GM12878 (cell line): Measurements from ENCODE around the gene NOS1AP. TPM values are rescaled to one million over a fixed set of nuclear protein-coding genes. Genes with fewer than 3 reads are reported as not detected.

Experiments used
- ATAC-seq: fragments of 200-7000 bp; cut with Tn5 transposase; 3 replicates; pipeline ENCODE4 v1.9.1; 2020; ENCODE audit warnings: mild to moderate bottlenecking, moderate library complexity
- BruUV-seq: library from RNA; stranded (reverse); fragments of 400-500 nt; replicated peaks from 2 replicates; lab custom pipeline; 2021; lab: Mats Ljungman, UMichigan
- CTCF ChIA-PET: fragments of 300-600 bp; sonication (Branson Sonifier 250); formaldehyde crosslinking; extraction: SDS; loops from one replicate; lab custom pipeline; 2021; ENCODE audit warnings: inconsistent platforms; lab: Yijun Ruan, JAX
- POLR2A ChIA-PET: fragments of 350-600 bp; formaldehyde crosslinking; extraction: SDS; loops from one replicate; lab custom pipeline; 2021; ENCODE audit warnings: inconsistent platforms; lab: Charles Lee
- RAD21 ChIA-PET: fragments of 300-600 bp; sonication (Branson Sonifier 250); formaldehyde crosslinking; loops from one replicate; lab custom pipeline; 2023; ENCODE audit warnings: antibody characterized with exemption; ENCODE audit not compliant: unreplicated experiment; lab: Charles Lee
- SMC1A ChIA-PET: fragments of 300-600 bp; sonication (Branson Sonifier 250); formaldehyde crosslinking; loops from one replicate; lab custom pipeline; 2023; ENCODE audit not compliant: unreplicated experiment, uncharacterized antibody; lab: Charles Lee
- DNase-seq: peaks from one replicate; pipeline ENCODE4 v3.0.0-alpha.2; 2011; ENCODE audit warnings: low read depth, low spot score
- FAIRE-seq: peaks from 3 replicates; lab custom pipeline; 2011; peaks lifted over from hg19 to GRCh38; lab: Jason Lieb, UNC
- H2AFZ ChIP-seq: 2 replicates; pipeline ENCODE4 v1.6.0; 2011; ENCODE audit warnings: low read depth, low read length, control low read depth; ENCODE audit not compliant: control insufficient read depth
- H3K27ac ChIP-seq: 2 replicates; pipeline ENCODE4 v1.5.1; 2011; ENCODE audit warnings: control low read depth; ENCODE audit not compliant: control insufficient read depth, insufficient read depth
- H3K27me3 ChIP-seq, 2 experiments: replicated peaks in 1 of 2; 2 replicates each; pipeline versions ENCODE4 v1.6.0 to v1.6.1; 2011; ENCODE audit warnings: low read length in 1 of 2; ENCODE audit not compliant: control insufficient read depth in 2 of 2, insufficient read depth in 2 of 2
- H3K36me3 ChIP-seq, 2 experiments: 2 replicates each; pipeline ENCODE4 v1.5.1; 2011; ENCODE audit warnings: low read length in 1 of 2; ENCODE audit not compliant: control insufficient read depth in 2 of 2, insufficient read depth in 2 of 2
- H3K4me1 ChIP-seq: 2 replicates; pipeline ENCODE4 v1.6.1; 2011; ENCODE audit warnings: mild to moderate bottlenecking, low read length, moderate library complexity, mixed read lengths; ENCODE audit not compliant: control insufficient read depth, insufficient read depth
- H3K4me2 ChIP-seq: 2 replicates; pipeline ENCODE4 v1.6.0; 2011; ENCODE audit warnings: control low read depth; ENCODE audit not compliant: control insufficient read depth, insufficient read depth
- H3K4me3 ChIP-seq: fragments of 200-600 bp; sonication (generic); 2 replicates; pipeline ENCODE4 v1.5.1; 2016
- H3K79me2 ChIP-seq: 2 replicates; pipeline ENCODE4 v1.6.0; 2011; ENCODE audit warnings: low read length; ENCODE audit not compliant: control insufficient read depth, insufficient read depth
- H3K9ac ChIP-seq: 2 replicates; pipeline ENCODE4 v1.8.0; 2011; ENCODE audit warnings: low read length, control low read depth, mixed read lengths; ENCODE audit not compliant: control insufficient read depth, insufficient read depth
- H3K9me3 ChIP-seq: replicated peaks from 3 replicates; pipeline ENCODE4 v1.5.1; 2011; ENCODE audit warnings: mild to moderate bottlenecking, low read length; ENCODE audit not compliant: control insufficient read depth, insufficient read depth
- H4K20me1 ChIP-seq: 2 replicates; pipeline ENCODE4 v1.6.0; 2011; ENCODE audit not compliant: control insufficient read depth, insufficient read depth
- BHLHE40 ChIP-seq, 2 experiments: fragments of 450-650 bp in 1 of 2; IDR thresholded peaks; 2 replicates each; pipeline ENCODE4 v1.6.1; 2011 to 2017; ENCODE audit warnings: low read depth in 2 of 2, borderline replicate concordance in 1 of 2, improper control_type of control experiment in 1 of 2, low read length in 1 of 2, mild to moderate bottlenecking in 1 of 2
- BRCA1 ChIP-seq: IDR thresholded peaks from 2 replicates; pipeline ENCODE4 v1.6.1; 2011; ENCODE audit warnings: low read depth, low read length, improper control_type of control experiment
- CBFB ChIP-seq: IDR thresholded peaks from 2 replicates; pipeline ENCODE4 v1.6.1; 2016; ENCODE audit warnings: antibody characterized with exemption, low read depth
- HDGF ChIP-seq: fragments of 450-650 bp; IDR thresholded peaks from 2 replicates; pipeline ENCODE4 v1.6.1; 2016; ENCODE audit warnings: antibody characterized with exemption
- SIN3A ChIP-seq: IDR thresholded peaks from 2 replicates; pipeline ENCODE4 v1.6.1; 2012; ENCODE audit warnings: low read depth, low read length, improper control_type of control experiment
- SPI1 ChIP-seq: IDR thresholded peaks from 2 replicates; pipeline ENCODE4 v1.6.1; 2011; ENCODE audit warnings: low read depth, mild to moderate bottlenecking, low read length, moderate library complexity, borderline replicate concordance; ENCODE audit not compliant: insufficient read depth
- SUPT20H ChIP-seq: IDR thresholded peaks from 2 replicates; pipeline ENCODE4 v1.6.1; 2011; ENCODE audit warnings: low read depth, mild to moderate bottlenecking, low read length, moderate library complexity, borderline replicate concordance; ENCODE audit not compliant: control insufficient read depth
- SUZ12 ChIP-seq: fragments of 200-600 bp; sonication (generic); IDR thresholded peaks from one replicate; pipeline ENCODE4 v1.6.1; 2018; ENCODE audit warnings: antibody characterized with exemption, mild to moderate bottlenecking; ENCODE audit not compliant: unreplicated experiment
- YY1 ChIP-seq: IDR thresholded peaks from 2 replicates; pipeline ENCODE4 v1.6.1; 2011; ENCODE audit warnings: low read depth, mild to moderate bottlenecking, low read length
- ZBTB4 ChIP-seq: fragments of 450-650 bp; formaldehyde crosslinking; IDR thresholded peaks from 2 replicates; pipeline ENCODE4 v1.4.0; 2022; ENCODE audit warnings: mild to moderate bottlenecking, moderate library complexity
- ZNF217 ChIP-seq: fragments of 450-650 bp; IDR thresholded peaks from 2 replicates; pipeline ENCODE4 v1.6.1; 2017; ENCODE audit warnings: antibody characterized with exemption, mild to moderate bottlenecking
- WGBS: methylation state at CpG from one replicate; pipeline ENCODE4 v1.1.6; 2016; ENCODE audit warnings: low lambda C conversion rate; ENCODE audit not compliant: insufficient replicate concordance, insufficient coverage; ENCODE audit errors: missing lambda C conversion rate; 5-methylcytosine and 5-hydroxymethylcytosine counted together
- in situ Hi-C: fragments of 300-500 bp; cut with MboI; formaldehyde crosslinking; loops from 9 replicates; pipeline ENCODE4 v1.14.3; 2018; ENCODE audit warnings: mixed read lengths
- intact Hi-C: fragments of 100-400 bp; cut with micrococcal nuclease; formaldehyde crosslinking; loops from one replicate; pipeline ENCODE4 v1.14.2; 2022; ENCODE audit not compliant: unreplicated experiment
- polyA plus RNA-seq, 11 experiments: library from polyadenylated mRNA; depleted of rRNA in 4 of 11; unstranded in 6 of 11; stranded (reverse) in 5 of 11; fragments of >200 nt; fragmentation: Nextera tagmentation in 4 of 11; fragmentation: Illumina TruSeq in 1 of 11; extraction: Ambion mirVana in 4 of 11; extraction: Trizol in 1 of 11; gene quantifications; 1 replicate in 1 of 11; 2 replicates in 10 of 11; pipeline versions ENCODE4 v1.2.1 to v1.2.3, GENCODE V29; 2011 to 2016; ENCODE audit warnings: inconsistent platforms in 2 of 11, missing spikeins in 2 of 11, low read depth in 1 of 11
- total RNA-seq, 4 experiments: library from RNA; depleted of rRNA in 3 of 4; stranded (reverse); fragments of >200 nt in 3 of 4; fragmentation: Illumina TruSeq in 1 of 4; extraction: Trizol in 1 of 4; gene quantifications; 2 replicates each; pipeline versions ENCODE4 v1.2.1 to v1.2.3, GENCODE V29; 2013 to 2021

NOS1AP gene
- total and polyA plus RNA-seq, 10 of the 15 experiments (the other 5 are each of a cell fraction or from before 2014, with no cell fraction given) = 0.03 to 0.15 TPM; not detected in 8

GRCh38 chr1:162036163-162036562 lies 33.3 kb upstream of the NOS1AP start:
- FAIRE-seq = peak; percentile 18
- no TSS peak for BruUV-seq

More at GRCh38 chr1:162036163-162036562, 33.3 kb upstream of the NOS1AP start:
- Histone ChIP-seq H3K27me3 (peaks cover 1 to 4% of the 10 kb centered on the region in 2 experiments; a peak in 2 of 4 replicates), H3K9me3 (no peaks in the 10 kb centered on the region), H4K20me1 (no peaks in the 10 kb centered on the region), H2AFZ (no peak overlapping the region), H3K4me3 (no peak overlapping the region), H3K4me1 (no peaks in the 10 kb centered on the region), H3K27ac (no peak overlapping the region), H3K4me2 (no peak overlapping the region), H3K9ac (no peak overlapping the region), H3K79me2 (no peaks in the 10 kb centered on the region), H3K36me3 (no peaks in the 10 kb centered on the region)
- DNase-seq (no peak), ATAC-seq (no peak)
- ChIA-PET RAD21 (interaction anchor here (0.7 to 6.4 kb wide), 7 partner anchors 168 to 1430 kb away, joined by 3 to 152 read pairs (median 8); partner anchors contain the start of gene DUSP12), CTCF (interaction anchor here (0.6 to 8.1 kb wide), 10 partner anchors 8 to 388 kb away, joined by 3 to 214 read pairs (median 4); partner anchors contain the start of gene OLFML2B), SMC1A (interaction anchor here (0.9 to 5.8 kb wide), 8 partner anchors 14 to 549 kb away, joined by 3 to 132 read pairs (median 5); partner anchors contain the start of gene DUSP12), POLR2A (interaction anchor here (0.6 kb wide), 1 partner anchor 227 kb away, joined by 4 read pairs; no protein-coding TSS in a partner anchor)
- in situ Hi-C loops = loop anchor here (5.0 kb wide), 1 partner anchor 249 kb away; no protein-coding TSS in a partner anchor
- TF ChIP-seq CBFB = no peak
- TF ChIP-seq SIN3A = no peak
- TF ChIP-seq YY1 = no peak
- TF ChIP-seq BRCA1 = no peak
- TF ChIP-seq ZBTB4 (CRISPR knock-in tag) = no peak
- no peak for TF ChIP-seq SUPT20H
- TF ChIP-seq SPI1 = no peak
- TF ChIP-seq ZNF217 = no peak
- no peak for TF ChIP-seq BHLHE40 (IDR thresholded peaks at IDR 0.05; ENCODE audit: borderline replicate concordance in 1 of 2, low read depth in 2 of 2, low read length in 1 of 2)
- no peak for TF ChIP-seq HDGF
- TF ChIP-seq SUZ12 = no peak
- intact Hi-C loops = loop anchor here (2.0 kb wide), 1 partner anchor 243 kb away; no protein-coding TSS in a partner anchor
- WGBS = 93% methylated on average over 1 of the region's 1 CpG
